ENCODE measurements around the gene CDK8.

CDK8 gene

GRCh38 chr13:26379831-26380230 lies 125.9 kb downstream of the CDK8 start:
- TF ChIP-seq YY1 (IDR thresholded peaks at IDR 0.05; ENCODE audit: insufficient read depth, insufficient read length) (no peak), SUZ12 (IDR thresholded peaks at IDR 0.05; ENCODE audit: extremely low read depth, insufficient read depth, insufficient read length) (no peak), ZNF274 (IDR thresholded peaks at IDR 0.05; ENCODE audit: low read depth, low read length) (no peak)
- peaks cover 5% of the 10 kb centered on the region for H3K36me3 ChIP-seq (ENCODE audit: insufficient read depth, insufficient read length, low read length)
- no peaks in the 10 kb centered on the region for H3K9me3 ChIP-seq (ENCODE audit: insufficient read depth, low read length)
- no peak overlapping the region for H3K9ac ChIP-seq (ENCODE audit: insufficient read length, low read depth)
- no peaks in the 10 kb centered on the region for H3K27me3 ChIP-seq (ENCODE audit: insufficient read depth, insufficient read length)
- H3K4me1 ChIP-seq (ENCODE audit: insufficient read depth, insufficient read length): no peaks in the 10 kb centered on the region
- no peak overlapping the region for H3K4me3 ChIP-seq (ENCODE audit: insufficient read length, low read depth)
- DNase-seq (ENCODE audit: low read depth, low spot score): no peak

GRCh38 chr13:26380930-26381329 lies 127.0 kb downstream of the CDK8 start:
- TF ChIP-seq ZNF274 (IDR thresholded peaks at IDR 0.05; ENCODE audit: low read depth, low read length) (no peak), SUZ12 (IDR thresholded peaks at IDR 0.05; ENCODE audit: extremely low read depth, insufficient read depth, insufficient read length) (no peak), YY1 (IDR thresholded peaks at IDR 0.05; ENCODE audit: insufficient read depth, insufficient read length) (no peak)
- Histone ChIP-seq H3K27me3 (ENCODE audit: insufficient read depth, insufficient read length) (no peaks in the 10 kb centered on the region), H3K4me1 (ENCODE audit: insufficient read depth, insufficient read length) (no peaks in the 10 kb centered on the region), H3K36me3 (ENCODE audit: insufficient read depth, insufficient read length, low read length) (peaks cover 15% of the 10 kb centered on the region), H3K9me3 (ENCODE audit: insufficient read depth, low read length) (no peaks in the 10 kb centered on the region), H3K4me3 (ENCODE audit: insufficient read length, low read depth) (no peak overlapping the region), H3K9ac (ENCODE audit: insufficient read length, low read depth) (no peak overlapping the region)
- DNase-seq (ENCODE audit: low read depth, low spot score): no peak

- no peak for TF ChIP-seq ZNF274 (IDR thresholded peaks at IDR 0.05; ENCODE audit: low read depth, low read length)
- no peak for TF ChIP-seq YY1 (IDR thresholded peaks at IDR 0.05; ENCODE audit: insufficient read depth, insufficient read length)
- no peak for TF ChIP-seq SUZ12 (IDR thresholded peaks at IDR 0.05; ENCODE audit: extremely low read depth, insufficient read depth, insufficient read length)
- Histone ChIP-seq H3K36me3 (ENCODE audit: insufficient read depth, insufficient read length, low read length) (peaks cover 22% of the 10 kb centered on the region), H3K27me3 (ENCODE audit: insufficient read depth, insufficient read length) (no peaks in the 10 kb centered on the region), H3K9ac (ENCODE audit: insufficient read length, low read depth) (no peak overlapping the region), H3K4me1 (ENCODE audit: insufficient read depth, insufficient read length) (no peaks in the 10 kb centered on the region), H3K4me3 (ENCODE audit: insufficient read length, low read depth) (no peak overlapping the region), H3K9me3 (ENCODE audit: insufficient read depth, low read length) (no peaks in the 10 kb centered on the region)
- no peak for DNase-seq (ENCODE audit: low read depth, low spot score)
Measured at GRCh38 chr13:26382366-26382765, 128.4 kb downstream of the CDK8 start.

GRCh38 chr13:26382835-26383234 lies 128.9 kb downstream of the CDK8 start:
- TF ChIP-seq SUZ12 (IDR thresholded peaks at IDR 0.05; ENCODE audit: extremely low read depth, insufficient read depth, insufficient read length) (no peak), YY1 (IDR thresholded peaks at IDR 0.05; ENCODE audit: insufficient read depth, insufficient read length) (no peak), ZNF274 (IDR thresholded peaks at IDR 0.05; ENCODE audit: low read depth, low read length) (no peak)
- Histone ChIP-seq H3K4me1 (ENCODE audit: insufficient read depth, insufficient read length) (no peaks in the 10 kb centered on the region), H3K4me3 (ENCODE audit: insufficient read length, low read depth) (no peak overlapping the region), H3K9me3 (ENCODE audit: insufficient read depth, low read length) (no peaks in the 10 kb centered on the region), H3K9ac (ENCODE audit: insufficient read length, low read depth) (no peak overlapping the region), H3K36me3 (ENCODE audit: insufficient read depth, insufficient read length, low read length) (peaks cover 24% of the 10 kb centered on the region), H3K27me3 (ENCODE audit: insufficient read depth, insufficient read length) (no peaks in the 10 kb centered on the region)
- DNase-seq (ENCODE audit: low read depth, low spot score): no peak

GRCh38 chr13:26384587-26384986 lies 130.7 kb downstream of the CDK8 start:
- TF ChIP-seq SUZ12 (IDR thresholded peaks at IDR 0.05; ENCODE audit: extremely low read depth, insufficient read depth, insufficient read length) (no peak), ZNF274 (IDR thresholded peaks at IDR 0.05; ENCODE audit: low read depth, low read length) (no peak), YY1 (IDR thresholded peaks at IDR 0.05; ENCODE audit: insufficient read depth, insufficient read length) (no peak)
- DNase-seq (ENCODE audit: low read depth, low spot score): no peak
- no peaks in the 10 kb centered on the region for H3K9me3 ChIP-seq (ENCODE audit: insufficient read depth, low read length)
- H3K4me3 ChIP-seq (ENCODE audit: insufficient read length, low read depth): no peak overlapping the region
- H3K36me3 ChIP-seq (ENCODE audit: insufficient read depth, insufficient read length, low read length): peaks cover 24% of the 10 kb centered on the region
- no peaks in the 10 kb centered on the region for H3K27me3 ChIP-seq (ENCODE audit: insufficient read depth, insufficient read length)
- H3K9ac ChIP-seq (ENCODE audit: insufficient read length, low read depth): no peak overlapping the region
- no peaks in the 10 kb centered on the region for H3K4me1 ChIP-seq (ENCODE audit: insufficient read depth, insufficient read length)

GRCh38 chr13:26386026-26386425 lies 132.1 kb downstream of the CDK8 start:
- TF ChIP-seq ZNF274 (IDR thresholded peaks at IDR 0.05; ENCODE audit: low read depth, low read length) (no peak), YY1 (IDR thresholded peaks at IDR 0.05; ENCODE audit: insufficient read depth, insufficient read length) (no peak), SUZ12 (IDR thresholded peaks at IDR 0.05; ENCODE audit: extremely low read depth, insufficient read depth, insufficient read length) (no peak)
- Histone ChIP-seq H3K4me1 (ENCODE audit: insufficient read depth, insufficient read length) (no peaks in the 10 kb centered on the region), H3K27me3 (ENCODE audit: insufficient read depth, insufficient read length) (no peaks in the 10 kb centered on the region), H3K9ac (ENCODE audit: insufficient read length, low read depth) (no peak overlapping the region), H3K4me3 (ENCODE audit: insufficient read length, low read depth) (no peak overlapping the region), H3K36me3 (ENCODE audit: insufficient read depth, insufficient read length, low read length) (peaks cover 26% of the 10 kb centered on the region), H3K9me3 (ENCODE audit: insufficient read depth, low read length) (no peaks in the 10 kb centered on the region)
- no peak for DNase-seq (ENCODE audit: low read depth, low spot score)

- no peaks in the 10 kb centered on the region for H3K9me3 ChIP-seq (ENCODE audit: insufficient read depth, low read length)
- peaks cover 19% of the 10 kb centered on the region for H3K36me3 ChIP-seq (ENCODE audit: insufficient read depth, insufficient read length, low read length)
- no peak overlapping the region for H3K9ac ChIP-seq (ENCODE audit: insufficient read length, low read depth)
- H3K27me3 ChIP-seq (ENCODE audit: insufficient read depth, insufficient read length): no peaks in the 10 kb centered on the region
- no peaks in the 10 kb centered on the region for H3K4me1 ChIP-seq (ENCODE audit: insufficient read depth, insufficient read length)
- DNase-seq (ENCODE audit: low read depth, low spot score): no peak
- H3K4me3 ChIP-seq (ENCODE audit: insufficient read length, low read depth): no peak overlapping the region
- TF ChIP-seq ZNF274 (IDR thresholded peaks at IDR 0.05; ENCODE audit: low read depth, low read length): no peak
- TF ChIP-seq YY1 (IDR thresholded peaks at IDR 0.05; ENCODE audit: insufficient read depth, insufficient read length): no peak
- no peak for TF ChIP-seq SUZ12 (IDR thresholded peaks at IDR 0.05; ENCODE audit: extremely low read depth, insufficient read depth, insufficient read length)
Measured at GRCh38 chr13:26390203-26390602, 136.3 kb downstream of the CDK8 start.

Data from NT2/D1 (cell line).